Measurements from ENCODE around the gene PRUNE2. TPM values are rescaled to one million over a fixed set of nuclear protein-coding genes. Genes with fewer than 3 reads are reported as not detected.

Gene PRUNE2
- polyA plus RNA-seq, 1 of the 3 experiments (the other 2 are of a cell fraction): 13.0 TPM

DNA sequence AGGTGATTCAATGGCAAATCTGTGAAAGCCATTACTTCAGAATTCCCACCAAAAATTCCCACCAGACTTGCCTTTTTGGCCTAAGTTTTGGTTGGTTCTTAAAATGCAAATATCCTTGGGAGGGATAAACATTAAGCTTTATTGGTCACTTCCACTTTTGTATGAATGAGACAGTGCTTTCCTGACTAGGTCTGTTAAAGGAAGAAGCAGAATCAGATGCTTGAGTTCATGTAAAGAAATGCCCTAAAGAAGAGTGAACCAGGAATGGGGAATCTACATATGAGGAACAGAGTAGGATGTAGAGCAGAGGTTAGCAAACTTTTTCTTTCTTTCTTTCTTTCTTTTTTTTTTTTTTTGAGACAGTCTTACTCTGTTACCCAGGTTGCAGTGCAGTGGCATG is 317.6 kb downstream of the PRUNE2 start (continued):
- TF ChIP-seq, protein P1, sequence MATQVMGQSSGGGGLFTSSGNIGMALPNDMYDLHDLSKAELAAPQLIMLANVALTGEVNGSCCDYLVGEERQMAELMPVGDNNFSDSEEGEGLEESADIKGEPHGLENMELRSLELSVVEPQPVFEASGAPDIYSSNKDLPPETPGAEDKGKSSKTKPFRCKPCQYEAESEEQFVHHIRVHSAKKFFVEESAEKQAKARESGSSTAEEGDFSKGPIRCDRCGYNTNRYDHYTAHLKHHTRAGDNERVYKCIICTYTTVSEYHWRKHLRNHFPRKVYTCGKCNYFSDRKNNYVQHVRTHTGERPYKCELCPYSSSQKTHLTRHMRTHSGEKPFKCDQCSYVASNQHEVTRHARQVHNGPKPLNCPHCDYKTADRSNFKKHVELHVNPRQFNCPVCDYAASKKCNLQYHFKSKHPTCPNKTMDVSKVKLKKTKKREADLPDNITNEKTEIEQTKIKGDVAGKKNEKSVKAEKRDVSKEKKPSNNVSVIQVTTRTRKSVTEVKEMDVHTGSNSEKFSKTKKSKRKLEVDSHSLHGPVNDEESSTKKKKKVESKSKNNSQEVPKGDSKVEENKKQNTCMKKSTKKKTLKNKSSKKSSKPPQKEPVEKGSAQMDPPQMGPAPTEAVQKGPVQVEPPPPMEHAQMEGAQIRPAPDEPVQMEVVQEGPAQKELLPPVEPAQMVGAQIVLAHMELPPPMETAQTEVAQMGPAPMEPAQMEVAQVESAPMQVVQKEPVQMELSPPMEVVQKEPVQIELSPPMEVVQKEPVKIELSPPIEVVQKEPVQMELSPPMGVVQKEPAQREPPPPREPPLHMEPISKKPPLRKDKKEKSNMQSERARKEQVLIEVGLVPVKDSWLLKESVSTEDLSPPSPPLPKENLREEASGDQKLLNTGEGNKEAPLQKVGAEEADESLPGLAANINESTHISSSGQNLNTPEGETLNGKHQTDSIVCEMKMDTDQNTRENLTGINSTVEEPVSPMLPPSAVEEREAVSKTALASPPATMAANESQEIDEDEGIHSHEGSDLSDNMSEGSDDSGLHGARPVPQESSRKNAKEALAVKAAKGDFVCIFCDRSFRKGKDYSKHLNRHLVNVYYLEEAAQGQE (IDR thresholded peaks at IDR 0.05; ENCODE audit: low read depth, low read length): no peak

GRCh38 chr9:76586390-76587314 is 319.3 kb downstream of the PRUNE2 start:
- no peak overlapping the region for H3K9ac ChIP-seq
- no peak overlapping the region for H3K4me2 ChIP-seq
- no peaks in the 10 kb centered on the region for H3K4me1 ChIP-seq (ENCODE audit: control insufficient read depth in 1 of 2, insufficient read depth in 2 of 2, low read depth in 1 of 2, low read length in 1 of 2)
- H3K9me3 ChIP-seq: no peaks in the 10 kb centered on the region
- H3K79me2 ChIP-seq (ENCODE audit: insufficient read depth): no peaks in the 10 kb centered on the region
- TF ChIP-seq, protein P2, sequence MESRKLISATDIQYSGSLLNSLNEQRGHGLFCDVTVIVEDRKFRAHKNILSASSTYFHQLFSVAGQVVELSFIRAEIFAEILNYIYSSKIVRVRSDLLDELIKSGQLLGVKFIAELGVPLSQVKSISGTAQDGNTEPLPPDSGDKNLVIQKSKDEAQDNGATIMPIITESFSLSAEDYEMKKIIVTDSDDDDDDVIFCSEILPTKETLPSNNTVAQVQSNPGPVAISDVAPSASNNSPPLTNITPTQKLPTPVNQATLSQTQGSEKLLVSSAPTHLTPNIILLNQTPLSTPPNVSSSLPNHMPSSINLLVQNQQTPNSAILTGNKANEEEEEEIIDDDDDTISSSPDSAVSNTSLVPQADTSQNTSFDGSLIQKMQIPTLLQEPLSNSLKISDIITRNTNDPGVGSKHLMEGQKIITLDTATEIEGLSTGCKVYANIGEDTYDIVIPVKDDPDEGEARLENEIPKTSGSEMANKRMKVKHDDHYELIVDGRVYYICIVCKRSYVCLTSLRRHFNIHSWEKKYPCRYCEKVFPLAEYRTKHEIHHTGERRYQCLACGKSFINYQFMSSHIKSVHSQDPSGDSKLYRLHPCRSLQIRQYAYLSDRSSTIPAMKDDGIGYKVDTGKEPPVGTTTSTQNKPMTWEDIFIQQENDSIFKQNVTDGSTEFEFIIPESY (IDR thresholded peaks at IDR 0.05; ENCODE audit: borderline replicate concordance, low read depth): no peak
- TF ChIP-seq, protein P3, sequence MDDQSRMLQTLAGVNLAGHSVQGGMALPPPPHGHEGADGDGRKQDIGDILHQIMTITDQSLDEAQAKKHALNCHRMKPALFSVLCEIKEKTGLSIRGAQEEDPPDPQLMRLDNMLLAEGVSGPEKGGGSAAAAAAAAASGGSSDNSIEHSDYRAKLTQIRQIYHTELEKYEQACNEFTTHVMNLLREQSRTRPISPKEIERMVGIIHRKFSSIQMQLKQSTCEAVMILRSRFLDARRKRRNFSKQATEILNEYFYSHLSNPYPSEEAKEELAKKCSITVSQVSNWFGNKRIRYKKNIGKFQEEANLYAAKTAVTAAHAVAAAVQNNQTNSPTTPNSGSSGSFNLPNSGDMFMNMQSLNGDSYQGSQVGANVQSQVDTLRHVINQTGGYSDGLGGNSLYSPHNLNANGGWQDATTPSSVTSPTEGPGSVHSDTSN (IDR thresholded peaks at IDR 0.05): no peak
- TF ChIP-seq GABPA (IDR thresholded peaks at IDR 0.05; ENCODE audit: low read depth) (no peak), ELF1 (IDR thresholded peaks at IDR 0.05) (no peak), USF2 (IDR thresholded peaks at IDR 0.05; ENCODE audit: borderline replicate concordance, low read depth, low read length) (no peak), MEF2A (IDR thresholded peaks at IDR 0.05; ENCODE audit: borderline replicate concordance, low read depth) (no peak), TAF1 (IDR thresholded peaks at IDR 0.05; ENCODE audit: borderline replicate concordance, low read depth, low read length) (no peak), YY1 (IDR thresholded peaks at IDR 0.05; ENCODE audit: low read depth) (no peak), MXI1 (IDR thresholded peaks at IDR 0.05; ENCODE audit: low read depth, low read length) (no peak)
- TF ChIP-seq, protein P4, sequence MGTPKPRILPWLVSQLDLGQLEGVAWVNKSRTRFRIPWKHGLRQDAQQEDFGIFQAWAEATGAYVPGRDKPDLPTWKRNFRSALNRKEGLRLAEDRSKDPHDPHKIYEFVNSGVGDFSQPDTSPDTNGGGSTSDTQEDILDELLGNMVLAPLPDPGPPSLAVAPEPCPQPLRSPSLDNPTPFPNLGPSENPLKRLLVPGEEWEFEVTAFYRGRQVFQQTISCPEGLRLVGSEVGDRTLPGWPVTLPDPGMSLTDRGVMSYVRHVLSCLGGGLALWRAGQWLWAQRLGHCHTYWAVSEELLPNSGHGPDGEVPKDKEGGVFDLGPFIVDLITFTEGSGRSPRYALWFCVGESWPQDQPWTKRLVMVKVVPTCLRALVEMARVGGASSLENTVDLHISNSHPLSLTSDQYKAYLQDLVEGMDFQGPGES (IDR thresholded peaks at IDR 0.05; ENCODE audit: low read depth, low read length): no peak
- TF ChIP-seq, protein P5, sequence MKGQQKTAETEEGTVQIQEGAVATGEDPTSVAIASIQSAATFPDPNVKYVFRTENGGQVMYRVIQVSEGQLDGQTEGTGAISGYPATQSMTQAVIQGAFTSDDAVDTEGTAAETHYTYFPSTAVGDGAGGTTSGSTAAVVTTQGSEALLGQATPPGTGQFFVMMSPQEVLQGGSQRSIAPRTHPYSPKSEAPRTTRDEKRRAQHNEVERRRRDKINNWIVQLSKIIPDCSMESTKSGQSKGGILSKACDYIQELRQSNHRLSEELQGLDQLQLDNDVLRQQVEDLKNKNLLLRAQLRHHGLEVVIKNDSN (IDR thresholded peaks at IDR 0.05; ENCODE audit: borderline replicate concordance, low read depth): no peak
- TF ChIP-seq, protein P1 (IDR thresholded peaks at IDR 0.05; ENCODE audit: low read depth, low read length): no peak
- no peak overlapping the region for H3K27ac ChIP-seq (ENCODE audit: low read depth in 2 of 2, low read length in 1 of 2)
- no peak overlapping the region for H2AFZ ChIP-seq (ENCODE audit: low read depth)
- H3K9me2 ChIP-seq: no peaks in the 10 kb centered on the region
- CTCF ChIA-PET: no interaction called here
- no peaks in the 10 kb centered on the region for H3F3A ChIP-seq (replicated peaks; ENCODE audit: insufficient read depth)
- peaks cover 68% of the 10 kb centered on the region for H3K27me3 ChIP-seq (ENCODE audit: insufficient read depth)
- 5% methylated on average over 6 of the region's 6 CpGs for WGBS (ENCODE audit: low lambda C conversion rate)
- H3K4me3 ChIP-seq (ENCODE audit: low read depth in 2 of 2, low read length in 1 of 2): no peak overlapping the region
- H3K36me3 ChIP-seq (replicated peaks in 1 of 2; ENCODE audit: control insufficient read depth in 1 of 2, insufficient read depth in 2 of 2, low read length in 1 of 2): no peaks in the 10 kb centered on the region
- H4K20me1 ChIP-seq (ENCODE audit: insufficient read depth): no peaks in the 10 kb centered on the region
- no peak for DNase-seq
- POLR2A ChIA-PET: no interaction called here
